Activated CD4-positive, alpha-beta T cell treated with anti-CD3 and anti-CD28 coated beads for 4 hours (primary cell): Measurements from ENCODE around the gene ELFN1.
"Not testable (repeated sequence)": the region's sequence is repeated elsewhere in the genome, so short reads cannot be mapped to it uniquely, and the experiment has no call there.

ENCODE experiments used
- DNase-seq, 2 donors: peaks; one replicate each; pipeline ENCODE4 v3.0.0-alpha.2; 2020

Gene ELFN1

DNA sequence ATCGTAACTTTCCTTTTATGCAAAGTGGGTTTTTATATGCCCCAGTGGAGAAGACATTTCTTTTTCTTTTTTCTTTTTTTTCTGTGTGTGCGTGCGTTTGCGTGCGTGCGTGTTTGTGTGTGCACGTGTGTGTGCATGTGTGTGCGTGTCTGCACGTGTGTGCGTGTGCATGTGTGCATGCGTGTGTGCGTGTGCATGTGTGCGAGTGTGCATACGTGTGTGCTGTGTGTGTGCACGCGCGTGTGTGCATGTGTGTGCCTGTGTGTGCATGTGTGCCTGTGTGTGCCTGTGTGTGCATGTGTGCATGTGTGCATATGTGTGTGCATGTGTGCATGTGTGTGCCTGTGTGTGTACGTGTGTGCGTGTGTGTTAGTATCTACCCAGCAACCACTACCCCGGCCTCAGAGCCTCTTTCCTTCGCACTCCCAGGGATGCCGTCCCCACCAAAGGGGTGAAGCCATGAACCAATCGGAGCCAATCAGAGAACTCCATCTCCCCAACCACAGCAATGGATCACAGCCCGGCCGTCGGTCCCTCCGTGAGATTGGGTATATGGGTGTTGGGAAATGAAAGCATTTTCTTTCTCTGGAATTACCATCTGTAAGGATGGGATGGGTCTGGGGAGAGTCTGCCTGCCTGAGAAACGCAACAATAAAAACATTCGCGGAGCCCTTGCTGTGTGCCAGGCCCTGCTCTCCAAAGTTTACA is 92.3 kb downstream of the ELFN1 start:
- DNase-seq, result no peak

DNA sequence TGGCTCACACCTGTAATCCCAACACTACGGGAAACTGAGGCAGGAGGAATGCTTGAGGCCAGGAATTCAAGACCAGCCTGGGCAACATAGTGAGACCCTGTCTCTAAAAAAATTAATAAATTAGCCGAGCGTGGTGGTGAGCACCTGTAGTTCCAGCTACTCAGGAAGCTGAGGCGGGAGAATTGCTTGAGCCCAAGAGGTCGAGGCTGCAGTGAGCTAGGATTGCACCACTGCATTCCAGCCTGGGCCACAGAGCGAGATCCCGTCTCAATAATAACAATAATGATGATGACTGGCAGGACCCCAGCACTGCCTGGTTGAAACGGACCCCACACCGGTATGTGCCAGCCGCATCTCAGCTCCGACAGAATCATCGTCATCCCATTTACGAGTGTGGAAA is 93.0 kb downstream of the ELFN1 start:
- DNase-seq, result no peak

DNA sequence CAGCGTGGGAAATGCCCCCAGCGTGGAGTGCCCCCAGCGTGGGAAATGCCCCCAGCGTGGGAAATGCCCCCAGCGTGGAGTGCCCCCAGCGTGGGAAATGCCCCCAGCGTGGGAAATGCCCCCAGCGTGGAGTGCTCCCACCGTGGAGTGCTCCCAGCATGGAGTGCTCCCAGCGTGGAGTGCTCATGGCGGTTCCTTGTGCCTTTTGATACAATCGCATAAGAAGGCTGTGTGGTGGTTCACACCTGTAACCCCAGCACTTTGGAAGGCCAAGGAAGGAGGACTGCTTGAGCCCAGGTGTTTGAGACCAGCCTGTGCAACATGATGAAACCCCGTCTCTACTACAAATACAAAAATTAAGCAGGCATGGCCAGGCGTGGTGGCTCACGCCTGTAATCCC is 93.8 kb downstream of the ELFN1 start:
- DNase-seq, result not testable (repeated sequence)

DNA sequence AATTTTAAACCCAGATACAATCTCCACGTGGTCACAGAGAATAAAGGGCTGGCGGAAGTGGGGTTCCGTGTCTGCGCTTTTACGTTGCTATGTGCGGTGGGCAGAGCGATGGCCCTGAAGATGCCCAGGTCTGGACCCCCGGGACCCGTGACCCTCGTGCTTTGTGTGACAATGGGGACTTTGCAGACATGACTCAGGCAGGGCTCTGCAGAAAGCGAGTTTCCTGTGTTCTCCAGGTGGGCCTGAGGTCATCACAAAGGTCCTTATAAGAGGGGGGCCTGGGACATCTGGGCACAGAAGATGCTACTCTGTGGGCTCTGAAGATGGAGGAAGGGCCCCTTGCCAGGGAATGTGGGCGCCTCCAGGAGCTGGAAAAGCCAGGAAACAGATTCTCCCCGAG is 95.3 kb downstream of the ELFN1 start:
- no peak for DNase-seq

GRCh38 chr7:1767524-1767923 is 97.4 kb downstream of the ELFN1 start:
- no peak for DNase-seq

- DNase-seq, result no peak
Measured at GRCh38 chr7:1768832-1769231, 98.8 kb downstream of the ELFN1 start.

GRCh38 chr7:1769286-1770200 is 99.5 kb downstream of the ELFN1 start:
- DNase-seq, result no peak

DNA sequence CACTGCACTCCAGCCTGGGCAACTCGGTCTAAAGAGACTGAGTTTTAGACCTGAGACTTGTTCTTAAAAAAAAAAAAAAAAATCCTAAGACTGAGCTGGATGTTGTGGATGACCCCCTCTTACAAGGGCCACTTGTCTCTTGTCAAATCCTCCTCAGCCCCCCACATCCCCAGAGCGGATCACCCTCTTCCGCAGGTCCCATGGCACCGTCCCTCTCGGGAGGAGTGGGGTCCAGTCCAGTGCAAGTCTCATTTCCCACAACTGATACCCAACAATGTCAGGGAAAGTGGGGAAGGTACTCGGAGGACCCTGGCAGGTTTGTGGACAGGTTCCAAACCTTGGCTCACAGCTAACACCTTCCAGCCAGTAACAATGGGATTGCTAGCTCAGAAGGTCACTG is 100.3 kb downstream of the ELFN1 start:
- DNase-seq, result no peak

DNA sequence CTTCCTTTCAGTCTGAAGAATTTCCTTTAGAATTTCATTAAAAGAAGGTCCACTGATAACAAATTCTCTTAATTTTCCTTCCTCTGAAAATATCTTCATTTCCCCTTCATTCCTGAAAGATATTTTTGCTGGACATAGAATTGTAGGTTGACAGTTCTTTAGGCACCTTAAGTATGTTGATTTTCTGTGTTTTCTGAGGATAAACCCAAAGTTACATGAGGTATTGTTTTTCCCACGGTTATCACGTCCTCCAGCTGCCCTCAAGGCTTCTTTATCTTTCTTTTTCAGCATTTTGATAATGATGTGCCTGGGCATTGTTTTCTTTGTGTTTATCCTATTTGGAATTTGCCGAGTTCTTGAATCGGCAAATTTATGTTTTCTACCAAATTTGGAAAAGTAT is 105.3 kb downstream of the ELFN1 start:
- no peak for DNase-seq

DNA sequence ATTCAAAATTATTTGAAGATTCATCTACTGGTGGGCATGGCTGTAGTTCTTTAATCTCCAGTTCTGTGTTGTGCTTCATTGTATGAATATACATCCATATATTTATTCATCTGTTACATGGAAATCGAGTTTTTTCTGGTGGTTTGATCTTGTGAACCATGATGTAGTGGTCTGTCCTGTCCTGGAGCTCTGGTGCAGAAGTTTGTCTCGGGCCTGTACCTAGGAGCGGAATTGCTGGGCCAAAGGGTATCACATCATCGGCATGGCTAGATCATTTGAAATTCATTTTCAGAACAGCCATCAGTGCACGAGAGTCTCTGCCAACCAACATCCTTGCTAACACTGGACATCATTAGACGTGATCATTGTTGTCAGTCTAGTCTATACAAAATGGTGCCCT is 107.0 kb downstream of the ELFN1 start:
- DNase-seq, result no peak

GRCh38 chr7:1779445-1779844 is 109.4 kb downstream of the ELFN1 start:
- no peak for DNase-seq

GRCh38 chr7:1781369-1781768 is 111.3 kb downstream of the ELFN1 start:
- DNase-seq, result no peak

DNA sequence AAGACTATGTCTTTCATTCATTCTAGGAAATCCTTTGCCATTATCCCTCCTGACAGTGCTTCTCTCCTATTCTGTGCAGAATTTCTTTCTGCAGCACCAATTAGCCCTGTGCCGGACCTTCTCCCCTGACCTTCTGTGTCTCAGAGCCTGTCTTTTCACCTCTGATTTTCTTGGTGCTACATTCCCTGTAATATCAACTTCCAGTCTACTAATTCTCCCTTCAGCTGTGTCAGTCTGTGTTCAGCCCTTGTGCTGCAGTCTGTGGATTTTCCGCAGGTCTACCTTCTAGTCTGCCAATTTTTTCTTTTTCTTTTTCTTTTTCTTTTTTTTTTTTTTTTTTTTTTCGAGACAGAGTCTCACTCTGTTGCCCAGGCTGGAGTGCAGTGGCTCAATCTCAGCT is 115.8 kb downstream of the ELFN1 start:
- DNase-seq, result no peak

DNA sequence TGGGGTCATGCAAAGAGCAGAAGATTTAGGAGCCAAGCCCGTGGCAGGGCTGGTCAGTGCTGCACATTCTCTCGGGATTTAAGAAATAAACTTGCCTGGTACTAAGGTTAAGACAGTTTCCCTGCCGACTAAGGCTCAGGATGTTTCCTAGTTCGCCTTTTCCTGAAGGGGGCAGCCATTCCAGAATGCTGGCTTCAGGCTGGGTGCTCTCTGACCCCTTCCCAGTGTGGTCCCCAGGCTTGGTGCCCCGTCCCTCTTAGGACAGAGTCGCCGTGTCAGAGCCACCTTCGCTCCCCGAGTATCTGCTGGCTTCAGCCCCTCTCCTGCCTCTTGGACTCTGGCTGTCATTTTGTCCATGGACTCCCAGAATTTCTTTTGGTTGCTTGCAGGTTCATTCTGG is 117.2 kb downstream of the ELFN1 start:
- DNase-seq, result no peak

GRCh38 chr7:1787681-1788235 is 117.7 kb downstream of the ELFN1 start:
- DNase-seq, result no peak

DNA sequence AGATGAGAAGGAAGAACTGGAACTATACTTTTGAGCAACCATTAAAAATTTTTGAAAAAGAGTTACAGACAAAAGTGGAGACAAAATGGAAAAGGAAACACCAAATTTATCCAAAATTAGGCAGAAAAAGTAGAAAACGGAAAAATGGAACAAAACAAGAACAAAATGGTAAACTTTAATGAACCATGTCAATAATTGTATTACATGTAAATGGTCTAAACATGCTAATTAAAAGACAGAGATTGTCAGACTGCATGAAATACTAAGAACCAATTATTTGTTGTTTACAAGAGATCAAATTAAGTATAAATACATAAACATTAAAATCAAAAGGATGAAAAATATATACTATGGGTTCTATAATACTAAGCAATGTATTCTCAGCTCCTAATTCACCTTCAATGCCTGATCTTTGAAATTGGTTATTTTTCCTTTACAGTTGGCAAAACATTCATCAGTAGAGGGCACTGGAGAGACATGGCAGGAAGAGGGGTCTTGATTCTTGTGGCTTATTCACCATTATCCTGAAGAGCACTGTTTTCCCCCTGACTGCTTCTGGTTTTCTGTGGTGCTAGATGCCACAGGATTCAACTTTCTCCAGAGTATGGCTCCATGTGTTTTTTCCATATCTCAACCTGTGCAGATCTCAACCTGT is 124.9 kb downstream of the ELFN1 start:
- no peak for DNase-seq
